ENCODE data around the gene RPL12. TPM values are rescaled to one million over a fixed set of nuclear protein-coding genes. Genes with fewer than 3 reads are reported as not detected.

Gene RPL12
- polyA plus RNA-seq, 1 donor (not counting 4 experiments of a cell fraction or from before 2014, with no cell fraction given): 2,671 TPM

DNA sequence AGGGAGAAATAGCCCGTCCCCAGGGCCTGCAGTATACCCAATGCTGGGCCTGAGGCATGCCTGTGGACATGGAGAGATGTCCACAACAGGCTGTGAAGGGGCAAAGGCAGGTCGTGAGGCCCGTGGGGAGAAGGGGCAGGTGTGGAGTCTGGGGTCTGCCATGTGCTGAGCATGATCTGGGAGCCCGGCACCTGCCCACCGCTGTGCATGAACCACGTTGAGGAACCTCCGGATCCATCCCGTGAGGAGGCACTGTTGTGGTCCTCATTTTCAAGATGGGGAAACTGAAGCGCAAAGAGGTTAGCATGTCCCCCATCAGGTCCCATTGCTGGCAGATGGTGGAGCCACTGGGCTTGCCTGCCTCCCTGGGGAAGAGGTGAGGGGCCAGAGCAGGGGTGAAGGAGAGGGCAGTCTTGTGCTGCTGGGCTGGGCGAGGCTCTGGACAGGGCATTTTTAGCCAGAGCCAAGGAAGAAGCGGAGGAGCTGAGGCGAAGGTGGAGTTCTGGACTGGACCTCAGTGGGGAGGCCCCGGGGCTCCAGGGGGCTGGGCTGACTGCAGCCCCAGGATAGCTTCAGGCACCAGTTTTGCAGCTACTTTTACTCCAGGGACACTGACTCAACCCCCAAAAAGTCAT, 46.6 kb upstream of the RPL12 start:
- FAIRE-seq: no peak
- no peak overlapping the region for H3K4me3 ChIP-seq (ENCODE audit: control insufficient read depth in 2 of 3, extremely low read depth in 1 of 3, insufficient read depth in 2 of 3, low read depth in 1 of 3, low read length in 3 of 3)
- peaks cover 22 to 30% of the 10 kb centered on the region in 2 experiments for H3K36me3 ChIP-seq (ENCODE audit: control insufficient read depth in 2 of 2, extremely low read depth in 1 of 2, insufficient read depth in 2 of 2, low read length in 2 of 2)
- H3K27me3 ChIP-seq (ENCODE audit: control insufficient read depth, extremely low read depth, insufficient read depth, low read length): no peaks in the 10 kb centered on the region
- H3K27ac ChIP-seq (ENCODE audit: control insufficient read depth, insufficient read depth, low read length): no peak overlapping the region
- no peak for DNase-seq (ENCODE audit: low read depth, low spot score)
- TF ChIP-seq, protein P1, sequence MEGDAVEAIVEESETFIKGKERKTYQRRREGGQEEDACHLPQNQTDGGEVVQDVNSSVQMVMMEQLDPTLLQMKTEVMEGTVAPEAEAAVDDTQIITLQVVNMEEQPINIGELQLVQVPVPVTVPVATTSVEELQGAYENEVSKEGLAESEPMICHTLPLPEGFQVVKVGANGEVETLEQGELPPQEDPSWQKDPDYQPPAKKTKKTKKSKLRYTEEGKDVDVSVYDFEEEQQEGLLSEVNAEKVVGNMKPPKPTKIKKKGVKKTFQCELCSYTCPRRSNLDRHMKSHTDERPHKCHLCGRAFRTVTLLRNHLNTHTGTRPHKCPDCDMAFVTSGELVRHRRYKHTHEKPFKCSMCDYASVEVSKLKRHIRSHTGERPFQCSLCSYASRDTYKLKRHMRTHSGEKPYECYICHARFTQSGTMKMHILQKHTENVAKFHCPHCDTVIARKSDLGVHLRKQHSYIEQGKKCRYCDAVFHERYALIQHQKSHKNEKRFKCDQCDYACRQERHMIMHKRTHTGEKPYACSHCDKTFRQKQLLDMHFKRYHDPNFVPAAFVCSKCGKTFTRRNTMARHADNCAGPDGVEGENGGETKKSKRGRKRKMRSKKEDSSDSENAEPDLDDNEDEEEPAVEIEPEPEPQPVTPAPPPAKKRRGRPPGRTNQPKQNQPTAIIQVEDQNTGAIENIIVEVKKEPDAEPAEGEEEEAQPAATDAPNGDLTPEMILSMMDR (optimal IDR thresholded peaks at IDR 0.05 in 1 of 3, IDR thresholded peaks at IDR 0.05 in 1 of 3, conservative IDR thresholded peaks at IDR 0.05 in 1 of 3; ENCODE audit: extremely low read depth in 1 of 3, insufficient read depth in 2 of 3, low read length in 3 of 3): no peak
- no peak for TF ChIP-seq EZH2 (IDR thresholded peaks at IDR 0.05; ENCODE audit: low read length)
- H2AFZ ChIP-seq (ENCODE audit: control insufficient read depth, low read length): no peak overlapping the region
- no peaks in the 10 kb centered on the region for H3K9me3 ChIP-seq (ENCODE audit: control insufficient read depth, low read depth, low read length)
- no peaks in the 10 kb centered on the region for H3K9me1 ChIP-seq (ENCODE audit: control insufficient read depth, extremely low read depth, insufficient read depth, low read length)
- H3K4me2 ChIP-seq (ENCODE audit: control insufficient read depth, extremely low read depth, insufficient read depth, low read depth, low read length): no peak overlapping the region
- no peak overlapping the region for H3K9ac ChIP-seq (ENCODE audit: control insufficient read depth, extremely low read depth, insufficient read depth, low read length)
- no peaks in the 10 kb centered on the region for H4K20me1 ChIP-seq (ENCODE audit: control insufficient read depth, extremely low read depth, insufficient read depth, low read length)
- H3K4me1 ChIP-seq (ENCODE audit: control insufficient read depth, extremely low read depth, insufficient read depth, low read length): peaks cover 16% of the 10 kb centered on the region
- no peaks in the 10 kb centered on the region for H3K79me2 ChIP-seq (ENCODE audit: control insufficient read depth, insufficient read depth, low read length)
- dilution Hi-C loops (cut with MboI; ENCODE audit: extremely low pct_ligation_motif_present, low sequenced_read_pairs): no loop called here

DNA sequence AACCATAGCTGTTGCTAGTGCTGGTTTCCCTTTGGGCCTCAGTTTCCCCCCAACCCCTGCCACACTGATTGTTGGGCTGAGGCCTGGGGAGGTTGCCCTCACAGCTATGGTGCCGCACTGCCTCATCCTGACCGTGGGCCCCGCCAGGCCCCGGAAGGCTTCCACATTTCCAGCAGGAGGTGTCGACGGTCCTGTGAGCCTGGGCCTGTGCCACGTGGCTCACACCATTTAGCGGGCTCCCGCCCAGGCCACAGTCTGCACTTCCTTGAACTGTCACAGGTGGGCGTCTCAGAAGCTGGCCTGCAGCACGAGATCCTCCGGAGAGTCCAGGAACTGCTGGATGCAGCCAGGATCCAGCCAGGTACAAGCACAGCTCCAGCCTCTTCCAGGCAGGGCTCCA, 45.8 kb upstream of the RPL12 start:
- TF ChIP-seq, protein P1 (optimal IDR thresholded peaks at IDR 0.05 in 1 of 3, IDR thresholded peaks at IDR 0.05 in 1 of 3, conservative IDR thresholded peaks at IDR 0.05 in 1 of 3; ENCODE audit: extremely low read depth in 1 of 3, insufficient read depth in 2 of 3, low read length in 3 of 3): no peak
- no peak for TF ChIP-seq EZH2 (IDR thresholded peaks at IDR 0.05; ENCODE audit: low read length)
- Histone ChIP-seq H3K4me3 (ENCODE audit: control insufficient read depth in 2 of 3, extremely low read depth in 1 of 3, insufficient read depth in 2 of 3, low read depth in 1 of 3, low read length in 3 of 3) (no peak overlapping the region), H3K9ac (ENCODE audit: control insufficient read depth, extremely low read depth, insufficient read depth, low read length) (no peak overlapping the region), H3K27me3 (ENCODE audit: control insufficient read depth, extremely low read depth, insufficient read depth, low read length) (no peaks in the 10 kb centered on the region), H3K9me3 (ENCODE audit: control insufficient read depth, low read depth, low read length) (no peaks in the 10 kb centered on the region), H3K36me3 (ENCODE audit: control insufficient read depth in 2 of 2, extremely low read depth in 1 of 2, insufficient read depth in 2 of 2, low read length in 2 of 2) (peaks cover 24 to 29% of the 10 kb centered on the region in 2 experiments), H2AFZ (ENCODE audit: control insufficient read depth, low read length) (no peak overlapping the region), H3K79me2 (ENCODE audit: control insufficient read depth, insufficient read depth, low read length) (no peaks in the 10 kb centered on the region), H3K27ac (ENCODE audit: control insufficient read depth, insufficient read depth, low read length) (no peak overlapping the region), H3K4me2 (ENCODE audit: control insufficient read depth, extremely low read depth, insufficient read depth, low read depth, low read length) (no peak overlapping the region), H3K9me1 (ENCODE audit: control insufficient read depth, extremely low read depth, insufficient read depth, low read length) (no peaks in the 10 kb centered on the region), H3K4me1 (ENCODE audit: control insufficient read depth, extremely low read depth, insufficient read depth, low read length) (peaks cover 16% of the 10 kb centered on the region), H4K20me1 (ENCODE audit: control insufficient read depth, extremely low read depth, insufficient read depth, low read length) (no peaks in the 10 kb centered on the region)
- DNase-seq (ENCODE audit: low read depth, low spot score) (no peak), FAIRE-seq (no peak)
- dilution Hi-C loops (cut with MboI; ENCODE audit: extremely low pct_ligation_motif_present, low sequenced_read_pairs): no loop called here
